ENCODE measurements around the gene ATRIP.
"Not testable (repeated sequence)": the region's sequence is repeated elsewhere in the genome, so short reads cannot be mapped to it uniquely, and the experiment has no call there.

ATRIP gene

DNA sequence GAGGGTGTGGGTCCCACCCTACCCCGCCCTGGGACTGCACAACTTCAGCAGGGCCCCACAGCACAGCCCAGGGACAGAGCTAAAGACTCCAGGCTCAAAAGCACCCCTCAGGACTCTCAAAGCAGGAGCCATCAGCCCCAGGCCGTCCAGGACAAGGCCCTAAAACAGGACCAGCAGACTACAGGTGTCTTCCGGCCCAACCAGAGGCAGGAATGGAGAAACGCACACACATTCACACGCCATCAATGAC, 26.1 kb downstream of the ATRIP start:
- no peak for DNase-seq

- DNase-seq, result peak; percentile 91
Observed at GRCh38 chr3:48472923-48473616, 26.5 kb downstream of the ATRIP start.

- no peak for DNase-seq
Observed at GRCh38 chr3:48473617-48473952, 27.0 kb downstream of the ATRIP start.

- DNase-seq, result not testable (repeated sequence)
Observed at GRCh38 chr3:48474031-48474430, 27.5 kb downstream of the ATRIP start.

DNA sequence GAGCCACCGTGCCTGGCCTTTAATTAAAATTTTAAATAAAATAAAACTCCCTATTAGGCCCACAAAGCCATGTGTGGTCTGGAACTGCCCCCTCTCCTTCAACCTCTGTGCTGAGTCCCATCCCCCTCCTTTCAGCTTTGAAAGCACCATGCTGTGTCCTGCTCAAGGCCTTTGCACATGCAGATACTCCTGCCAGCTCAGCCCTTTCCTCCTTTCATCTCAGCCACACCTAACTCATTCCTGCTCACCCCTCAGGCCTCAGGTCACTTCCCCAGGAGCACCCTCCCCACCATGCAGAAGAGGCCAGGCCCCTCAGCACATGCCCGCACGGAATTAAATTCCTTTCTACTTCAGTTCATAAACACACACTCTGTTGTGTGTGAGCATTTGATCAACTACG, 28.1 kb downstream of the ATRIP start:
- DNase-seq, result no peak

DNA sequence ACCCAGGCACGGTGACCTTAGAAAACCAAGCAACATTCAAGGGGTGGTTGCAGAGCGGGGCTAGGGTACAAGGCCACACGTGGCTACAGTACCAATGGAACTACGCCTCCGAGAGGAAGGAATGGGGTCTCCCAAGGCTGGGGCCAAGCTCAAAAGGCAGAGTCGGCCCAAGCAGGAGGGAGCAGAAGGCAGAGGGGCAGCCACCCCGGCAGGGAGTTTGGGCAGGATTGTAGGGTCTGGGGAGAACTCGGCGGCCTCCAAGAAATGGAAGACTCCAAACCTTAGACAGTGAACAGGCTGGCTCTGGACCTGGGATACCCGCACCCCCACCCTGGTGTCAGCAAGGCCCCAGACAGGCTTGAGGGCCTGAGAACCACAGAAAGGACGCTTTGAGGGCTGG, 28.7 kb downstream of the ATRIP start:
- no peak for DNase-seq

DNA sequence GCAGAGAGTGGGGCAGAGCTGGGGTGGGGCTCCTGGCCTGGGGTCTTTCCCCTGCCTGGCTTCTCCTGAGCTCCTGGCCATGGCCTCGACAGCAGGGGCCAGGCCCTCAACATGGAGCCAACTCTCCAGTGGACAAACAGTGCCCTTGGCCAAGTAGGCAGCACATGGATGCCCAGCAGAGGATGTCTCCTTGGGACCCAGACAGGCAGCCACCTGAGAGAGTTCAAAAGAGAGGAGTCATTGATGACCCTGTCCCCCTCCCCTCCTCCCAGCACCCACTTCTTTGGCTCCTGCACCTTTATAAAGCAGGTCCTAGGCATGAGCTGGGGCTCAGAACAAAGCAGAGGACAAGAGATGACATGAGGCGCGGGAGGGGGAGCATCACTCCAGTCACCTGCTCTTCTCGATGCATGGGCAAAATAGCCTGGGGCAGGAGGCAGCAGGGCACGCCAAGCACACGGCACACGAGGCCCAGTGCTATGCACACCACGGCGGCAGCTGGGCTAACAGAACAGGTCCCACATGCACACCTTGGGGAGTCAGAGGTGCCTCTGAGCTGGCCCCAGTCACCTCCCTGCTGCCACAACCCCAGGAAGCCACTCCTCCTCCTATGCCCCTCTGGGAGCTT, 30.0 kb downstream of the ATRIP start:
- no peak for DNase-seq

GRCh38 chr3:48477959-48478520, 31.5 kb downstream of the ATRIP start:
- no peak for DNase-seq

DNA sequence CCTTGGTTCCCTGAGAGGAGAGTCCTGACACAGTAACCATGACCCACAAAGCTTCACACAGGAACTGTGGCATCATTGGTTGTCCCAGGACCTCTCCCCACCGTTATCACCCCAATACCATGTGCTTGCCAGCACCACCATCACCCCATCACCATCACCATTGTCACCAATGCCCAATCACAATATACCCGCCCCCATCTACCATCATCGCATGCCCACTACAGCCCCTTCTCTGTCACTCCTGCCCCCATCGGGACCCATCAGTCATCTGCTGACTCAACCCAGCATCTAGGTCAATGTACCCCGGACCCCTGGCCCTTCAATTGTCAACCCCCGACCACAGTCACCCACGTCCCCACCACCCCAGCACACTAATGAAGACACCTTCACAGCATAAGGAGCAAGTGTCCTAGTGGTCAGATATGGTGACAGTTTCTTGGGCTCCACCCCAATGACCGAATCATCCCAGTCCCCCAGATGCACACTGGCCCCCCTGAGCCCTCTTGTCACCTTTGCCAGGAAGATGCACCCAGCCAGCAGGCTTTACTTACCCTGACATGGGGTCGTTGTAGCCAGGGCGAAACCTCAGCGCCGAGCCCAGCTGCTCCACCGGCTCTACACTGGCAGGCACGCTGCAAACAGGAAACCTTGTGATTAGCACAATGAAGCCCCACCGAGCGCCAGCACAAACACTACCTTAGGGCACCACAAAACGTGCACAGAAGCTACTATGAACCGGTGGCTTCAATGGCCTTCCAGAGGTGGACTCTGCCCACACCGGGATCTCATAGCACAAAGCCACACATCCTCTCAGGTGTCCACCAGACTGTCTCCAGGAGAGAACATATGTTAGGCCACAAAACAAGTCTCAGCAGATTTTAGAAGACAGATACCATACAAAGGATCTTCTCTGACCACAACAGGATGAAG, 32.4 kb downstream of the ATRIP start:
- DNase-seq, result no peak

DNA sequence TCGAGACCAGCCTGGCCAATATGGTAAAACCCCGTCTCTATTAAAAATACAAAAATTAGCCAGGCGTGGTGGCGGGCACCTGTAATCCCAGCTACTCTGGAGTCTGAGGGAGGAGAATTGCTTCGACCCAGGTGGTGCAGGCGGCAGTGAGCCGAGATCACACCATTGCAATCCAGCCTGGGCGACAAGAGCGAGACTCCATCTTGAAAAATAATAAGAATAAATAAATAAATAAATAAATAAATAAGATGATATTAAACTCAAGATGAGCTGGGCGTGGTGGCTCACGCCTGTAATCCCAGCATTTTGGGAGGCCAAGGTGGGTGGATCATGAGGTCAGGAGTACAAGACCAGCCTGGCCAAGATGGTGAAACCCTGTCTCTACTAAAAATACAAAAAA, 34.4 kb downstream of the ATRIP start:
- not testable (repeated sequence) for DNase-seq

DNA sequence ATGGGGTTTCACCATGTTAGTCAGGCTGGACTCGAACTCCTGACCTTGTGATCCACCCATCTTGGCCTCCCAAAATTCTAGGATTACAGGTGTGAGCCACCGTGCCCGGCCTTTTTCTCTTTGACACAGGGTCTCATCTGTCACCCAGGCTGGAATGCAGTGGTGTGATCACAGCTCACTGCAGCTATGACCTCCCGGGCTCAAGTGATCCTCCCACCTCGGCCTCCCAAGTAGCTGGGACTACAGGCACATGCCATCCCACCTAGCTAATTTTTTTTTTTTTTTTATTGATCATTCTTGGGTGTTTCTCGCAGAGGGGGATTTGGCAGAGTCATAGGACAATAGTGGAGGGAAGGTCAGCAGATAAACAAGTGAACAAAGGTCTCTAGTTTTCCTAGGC, 36.3 kb downstream of the ATRIP start:
- DNase-seq, result not testable (repeated sequence)

DNA sequence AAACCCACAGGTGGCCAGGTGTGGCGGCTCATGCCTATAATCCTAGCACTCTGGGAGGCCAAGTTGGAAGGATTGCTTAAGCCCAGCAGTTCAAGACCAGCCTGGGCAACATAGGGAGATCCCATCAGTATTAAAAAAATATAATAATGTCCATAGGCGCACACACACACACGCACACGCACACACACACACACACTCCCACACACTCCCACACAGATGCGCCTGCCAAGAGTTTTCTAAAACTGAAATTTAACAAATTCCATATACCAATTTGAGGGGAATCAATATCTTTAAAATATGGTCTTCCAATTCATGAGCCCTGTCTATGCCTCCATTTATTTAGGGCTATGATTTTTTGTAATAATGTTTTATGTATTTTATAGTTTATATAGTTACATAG, 40.4 kb downstream of the ATRIP start:
- DNase-seq, result no peak

GRCh38 chr3:48492461-48493202, 46.1 kb downstream of the ATRIP start:
- no peak for DNase-seq

DNA sequence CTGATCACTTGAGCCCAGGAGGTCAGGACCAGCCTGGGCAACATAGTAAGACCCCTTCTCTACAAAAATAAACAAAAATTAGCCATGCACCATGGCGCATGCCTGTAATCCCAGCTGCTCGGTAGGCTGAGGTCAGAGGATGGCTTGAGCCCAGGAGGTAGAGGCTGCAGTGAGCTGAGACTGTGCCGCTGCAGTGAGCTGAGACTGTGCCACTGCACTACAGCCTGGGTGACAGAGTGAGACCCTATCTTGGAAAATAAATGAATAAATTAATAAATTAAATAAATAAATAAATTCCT, 46.6 kb downstream of the ATRIP start:
- DNase-seq, result no peak

DNA sequence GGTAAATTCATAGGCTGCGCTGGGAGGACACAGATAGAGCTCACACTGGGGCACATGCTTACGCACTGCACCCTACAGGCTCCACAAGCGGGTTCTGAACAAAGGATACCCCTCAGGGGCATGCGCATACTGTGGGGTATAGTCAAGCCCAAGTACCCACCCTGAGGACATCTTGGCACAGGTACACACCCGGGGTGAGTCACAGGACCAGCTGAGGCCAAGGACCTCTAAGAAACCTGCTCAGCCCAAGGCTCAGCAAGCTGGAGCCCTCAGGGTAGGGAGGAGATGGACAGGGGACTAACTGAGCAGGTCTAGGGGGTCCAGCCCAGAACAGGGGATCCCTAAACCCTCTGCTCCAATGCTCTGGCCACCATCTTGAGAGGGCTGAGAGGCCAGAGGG, 54.1 kb downstream of the ATRIP start:
- DNase-seq, result no peak

- no peak for DNase-seq
Observed at GRCh38 chr3:48501196-48501595, 54.7 kb downstream of the ATRIP start.

DNA sequence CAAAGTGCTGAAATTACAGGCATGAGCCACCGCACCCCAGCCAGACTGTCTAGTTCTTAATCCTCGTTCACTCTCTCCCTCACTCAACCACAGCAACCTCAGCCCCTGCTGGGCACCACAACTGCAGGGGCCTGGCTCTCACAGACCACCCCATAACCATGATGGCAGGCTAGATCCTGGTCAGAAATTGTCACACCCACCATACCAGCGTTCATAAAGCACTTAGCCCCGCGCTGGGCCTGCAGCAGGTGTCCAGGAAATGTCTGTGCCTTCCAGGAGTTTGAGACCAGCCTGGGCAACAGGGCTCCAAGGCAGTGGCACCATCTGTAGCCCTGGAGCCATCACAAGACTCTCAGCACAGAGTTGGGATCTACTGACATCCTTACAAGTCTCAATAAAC, 55.6 kb downstream of the ATRIP start:
- DNase-seq, result no peak

GRCh38 chr3:48502728-48503168, 56.2 kb downstream of the ATRIP start:
- DNase-seq, result no peak

- peak; percentile 63 for DNase-seq
Observed at GRCh38 chr3:48503401-48504050, 57.0 kb downstream of the ATRIP start.

- peak; percentile 86 for DNase-seq
Observed at GRCh38 chr3:48504051-48504946, 57.8 kb downstream of the ATRIP start, which contains the start of gene SHISA5. Gene SHISA5 (minus strand): TSS chr3:48504174. CDS start chr3:48504094, 80 bp downstream.

GRCh38 chr3:48505146-48505545, 58.6 kb downstream of the ATRIP start:
- DNase-seq, result no peak
